Immature natural killer cell (primary cell): ENCODE measurements around the gene PSENEN. TPM values are rescaled to one million over a fixed set of nuclear protein-coding genes. Genes with fewer than 3 reads are reported as not detected.

Experiments
- DNase-seq, 3 donors: peaks; one replicate each; pipeline ENCODE4 v3.0.0; 2022; ENCODE audit warnings: mixed read lengths in 1 of 3
- H3K27ac Mint-ChIP-seq, 6 donors: one replicate each; pipeline ENCODE4 v1.8.0; 2020; ENCODE audit warnings: mixed read lengths in 6 of 6, mild to moderate bottlenecking in 5 of 6, inconsistent platforms in 4 of 6, moderate library complexity in 3 of 6
- H3K27me3 Mint-ChIP-seq, 3 donors: one replicate each; pipeline ENCODE4 v1.8.0; 2020 to 2021; ENCODE audit warnings: low read depth in 3 of 3, mild to moderate bottlenecking in 3 of 3, mixed read lengths in 3 of 3, moderate library complexity in 3 of 3, inconsistent platforms in 1 of 3
- H3K36me3 Mint-ChIP-seq, 3 donors: one replicate each; pipeline ENCODE4 v1.8.0; 2020; ENCODE audit warnings: mixed read lengths in 3 of 3, inconsistent platforms in 2 of 3, mild to moderate bottlenecking in 2 of 3
- H3K4me1 Mint-ChIP-seq, 2 donors: one replicate each; pipeline ENCODE4 v1.8.0; 2020; ENCODE audit warnings: inconsistent platforms in 2 of 2, mild to moderate bottlenecking in 2 of 2, mixed read lengths in 2 of 2, moderate library complexity in 1 of 2
- H3K4me3 Mint-ChIP-seq, 5 donors: one replicate each; pipeline ENCODE4 v1.8.0; 2020; ENCODE audit warnings: mild to moderate bottlenecking in 5 of 5, mixed read lengths in 5 of 5, inconsistent platforms in 3 of 5, moderate library complexity in 3 of 5
- H3K9me3 Mint-ChIP-seq, 6 donors: one replicate each; pipeline ENCODE4 v1.8.0; 2020; ENCODE audit warnings: mild to moderate bottlenecking in 6 of 6, mixed read lengths in 6 of 6, inconsistent platforms in 4 of 6, moderate library complexity in 3 of 6
- polyA plus RNA-seq, 3 donors: library from polyadenylated mRNA; unstranded; fragments of 300-500 nt; fragmentation: Illumina TruSeq; gene quantifications; one replicate each; pipeline ENCODE4 v1.2.3, GENCODE V29; 2021

The PSENEN gene
- 100 to 1,000 TPM; 127 to 149 (median 129) TPM for polyA plus RNA-seq

GRCh38 chr19:35745328-35746086 lies at the start of gene PSENEN, which contains the start of gene U2AF1L4:
Gene PSENEN, plus strand, starts transcription at chr19:35745651. Its CDS starts 280 bp downstream, at chr19:35745931.
Gene U2AF1L4, minus strand, starts transcription at chr19:35745418. Its CDS starts 27 bp downstream, at chr19:35745391.
- Mint-ChIP-seq H3K36me3 (peaks cover 0 to 5% (median 0%) of the 10 kb centered on the region in 3 donors), H3K27ac (peak within 1 kb of the TSS; percentile 98 to 100 (median 99)), H3K27me3 (peaks cover 11 to 13% (median 12%) of the 10 kb centered on the region in 3 donors), H3K4me1 (peaks cover 66 to 72% of the 10 kb centered on the region in 2 donors), H3K9me3 (no peaks in the 10 kb centered on the region), H3K4me3 (peak within 1 kb of the TSS; percentile 96 to 99 (median 98))
- DNase-seq, result peak; percentile 97 to 99 (median 98)

- no peak for DNase-seq
- H3K4me1 Mint-ChIP-seq, result no peaks in the 10 kb centered on the region
- no peak overlapping the region for H3K4me3 Mint-ChIP-seq
- H3K27me3 Mint-ChIP-seq, result peaks cover 0 to 1% (median 1%) of the 10 kb centered on the region in 3 donors
- H3K27ac Mint-ChIP-seq, result no peak overlapping the region
- no peaks in the 10 kb centered on the region for H3K36me3 Mint-ChIP-seq
- no peaks in the 10 kb centered on the region for H3K9me3 Mint-ChIP-seq
Measured at GRCh38 chr19:35695895-35696422, 49.5 kb upstream of the PSENEN start.

- no peak for DNase-seq
- no peak overlapping the region for H3K27ac Mint-ChIP-seq
- H3K4me3 Mint-ChIP-seq, result no peak overlapping the region
- no peaks in the 10 kb centered on the region for H3K4me1 Mint-ChIP-seq
- H3K9me3 Mint-ChIP-seq, result no peaks in the 10 kb centered on the region
- peaks cover 0 to 3% (median 1%) of the 10 kb centered on the region in 3 donors for H3K27me3 Mint-ChIP-seq
- H3K36me3 Mint-ChIP-seq, result no peaks in the 10 kb centered on the region
Measured at GRCh38 chr19:35696835-35697234, 48.6 kb upstream of the PSENEN start.

- no peaks in the 10 kb centered on the region for H3K36me3 Mint-ChIP-seq
- peak overlapping the region; percentile 94 to 99 (median 96) for H3K4me3 Mint-ChIP-seq
Measured at GRCh38 chr19:35702223-35703012, 43.0 kb upstream of the PSENEN start.

GRCh38 chr19:35703343-35703742 lies 42.1 kb upstream of the PSENEN start:
- H3K36me3 Mint-ChIP-seq, result no peaks in the 10 kb centered on the region
- H3K9me3 Mint-ChIP-seq, result no peaks in the 10 kb centered on the region
- no peak for DNase-seq
- peaks cover 5 to 9% of the 10 kb centered on the region in 2 donors for H3K4me1 Mint-ChIP-seq
- H3K4me3 Mint-ChIP-seq, result peak overlapping the region in 1 of 5 donors; percentile 96
- peaks cover 2 to 9% (median 2%) of the 10 kb centered on the region in 3 donors for H3K27me3 Mint-ChIP-seq
- H3K27ac Mint-ChIP-seq, result no peak overlapping the region

More at GRCh38 chr19:35702223-35703012, 43.0 kb upstream of the PSENEN start:
- Mint-ChIP-seq H3K27ac (peak overlapping the region; percentile 35 to 91 (median 84)), H3K4me1 (peaks cover 5 to 9% of the 10 kb centered on the region in 2 donors), H3K9me3 (no peaks in the 10 kb centered on the region), H3K27me3 (peaks cover 0 to 9% (median 2%) of the 10 kb centered on the region in 3 donors)
- peak; percentile 86 to 89 (median 87) for DNase-seq

- H3K4me3 Mint-ChIP-seq, result no peak within 1 kb of the TSS
- H3K4me1 Mint-ChIP-seq, result peaks cover 5 to 9% of the 10 kb centered on the region in 2 donors
- no peak for DNase-seq
- H3K36me3 Mint-ChIP-seq, result no peaks in the 10 kb centered on the region
- H3K27ac Mint-ChIP-seq, result no peak within 1 kb of the TSS
- no peaks in the 10 kb centered on the region for H3K9me3 Mint-ChIP-seq
- peaks cover 2 to 9% (median 2%) of the 10 kb centered on the region in 3 donors for H3K27me3 Mint-ChIP-seq
Measured at GRCh38 chr19:35704218-35704617, 41.2 kb upstream of the PSENEN start, which contains the start of gene ZBTB32. Gene ZBTB32, plus strand, starts transcription at chr19:35704558. Its CDS starts 10,069 bp downstream, at chr19:35714627.

GRCh38 chr19:35708391-35708790 lies 37.1 kb upstream of the PSENEN start:
- Mint-ChIP-seq H3K27me3 (peaks cover 2 to 4% (median 3%) of the 10 kb centered on the region in 3 donors), H3K36me3 (no peaks in the 10 kb centered on the region), H3K27ac (no peak overlapping the region), H3K9me3 (no peaks in the 10 kb centered on the region), H3K4me3 (no peak overlapping the region), H3K4me1 (no peaks in the 10 kb centered on the region)
- DNase-seq, result no peak

GRCh38 chr19:35710784-35711723 lies 34.4 kb upstream of the PSENEN start:
- Mint-ChIP-seq H3K4me3 (no peak overlapping the region), H3K27me3 (peaks cover 3 to 4% (median 4%) of the 10 kb centered on the region in 3 donors), H3K36me3 (no peaks in the 10 kb centered on the region), H3K9me3 (no peaks in the 10 kb centered on the region), H3K27ac (peak overlapping the region in 1 of 6 donors; percentile 60), H3K4me1 (peaks cover 3 to 6% of the 10 kb centered on the region in 2 donors)
- DNase-seq, result no peak

- Mint-ChIP-seq H3K27ac (peak overlapping the region in 2 of 6 donors; percentile 73 to 78), H3K4me3 (peak overlapping the region in 1 of 5 donors; percentile 1), H3K4me1 (peaks cover 12 to 15% of the 10 kb centered on the region in 2 donors), H3K9me3 (no peaks in the 10 kb centered on the region), H3K27me3 (peaks cover 2 to 3% (median 3%) of the 10 kb centered on the region in 3 donors), H3K36me3 (no peaks in the 10 kb centered on the region)
- DNase-seq, result peak in 1 of 3 donors; percentile 38
Measured at GRCh38 chr19:35712567-35713505, 32.6 kb upstream of the PSENEN start.

- Mint-ChIP-seq H3K4me1 (peaks cover 13 to 16% of the 10 kb centered on the region in 2 donors), H3K36me3 (no peaks in the 10 kb centered on the region), H3K9me3 (no peaks in the 10 kb centered on the region), H3K27me3 (peaks cover 2 to 3% (median 3%) of the 10 kb centered on the region in 3 donors), H3K27ac (peak overlapping the region in 2 of 6 donors; percentile 31 to 40), H3K4me3 (no peak overlapping the region)
- no peak for DNase-seq
Measured at GRCh38 chr19:35713506-35713850, 32.0 kb upstream of the PSENEN start.

GRCh38 chr19:35713904-35714495 lies 31.5 kb upstream of the PSENEN start:
- H3K36me3 Mint-ChIP-seq, result no peaks in the 10 kb centered on the region
- H3K9me3 Mint-ChIP-seq, result no peaks in the 10 kb centered on the region
- peaks cover 3 to 5% (median 3%) of the 10 kb centered on the region in 3 donors for H3K27me3 Mint-ChIP-seq
- peak overlapping the region in 1 of 6 donors; percentile 31 for H3K27ac Mint-ChIP-seq
- H3K4me1 Mint-ChIP-seq, result peaks cover 18 to 20% of the 10 kb centered on the region in 2 donors
- no peak for DNase-seq
- H3K4me3 Mint-ChIP-seq, result no peak overlapping the region
